CD4-positive, alpha-beta T cell treated with Interleukin-12 subunit alpha and Interleukin-12 subunit beta, for 1 hour (primary cell): ENCODE measurements around the gene GEN1.
"Not testable (repeated sequence)": the region's sequence is repeated elsewhere in the genome, so short reads cannot be mapped to it uniquely, and the experiment has no call there.

Source experiments
- DNase-seq: peaks from one replicate; pipeline ENCODE4 v3.0.0-alpha.2; 2020

Gene GEN1

GRCh38 chr2:17798338-17798737 is 44.4 kb downstream of the GEN1 start:
- no peak for DNase-seq

GRCh38 chr2:17799301-17800120 is 45.6 kb downstream of the GEN1 start:
- no peak for DNase-seq

DNA sequence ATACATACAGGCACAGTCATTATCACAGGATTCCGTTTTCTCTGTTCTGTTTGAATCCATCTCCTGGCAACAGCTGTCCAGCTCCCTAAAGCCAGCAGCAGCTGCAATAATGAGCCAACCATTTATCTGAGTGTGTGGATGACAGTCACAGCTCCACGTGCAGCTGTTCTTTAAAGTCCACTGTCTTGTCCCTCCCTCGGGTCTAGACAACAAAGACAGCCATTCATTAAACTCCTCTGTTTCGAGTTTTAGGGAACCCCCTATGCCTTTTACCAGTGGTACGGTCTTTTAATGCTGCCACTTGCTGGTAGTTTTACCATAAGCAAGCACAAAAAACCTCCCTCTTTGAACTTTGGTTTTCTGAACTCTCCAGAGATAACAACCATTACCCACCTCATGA is 46.3 kb downstream of the GEN1 start:
- no peak for DNase-seq

- no peak for DNase-seq
Measured at GRCh38 chr2:17800693-17801458, 46.9 kb downstream of the GEN1 start.

- DNase-seq: no peak
Measured at GRCh38 chr2:17803497-17803896, 49.6 kb downstream of the GEN1 start.

DNA sequence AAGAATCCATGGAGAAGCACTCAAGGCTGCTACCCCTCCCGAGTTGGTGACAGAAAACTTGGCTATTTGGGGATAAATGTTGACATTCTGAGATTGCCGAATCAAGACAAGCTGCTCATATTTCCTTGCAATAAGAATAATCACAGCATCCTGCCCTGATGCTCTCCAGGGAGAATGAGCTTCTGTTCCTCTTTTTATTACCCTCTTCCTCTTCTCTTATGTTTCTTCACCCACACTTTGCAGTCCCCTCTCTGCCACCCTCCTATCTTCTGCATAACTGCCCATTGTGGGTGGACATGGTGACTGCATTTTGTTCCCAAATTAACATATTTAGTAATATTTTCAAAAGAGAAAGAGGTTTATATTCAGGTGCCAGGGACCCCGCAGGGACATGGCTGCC is 50.4 kb downstream of the GEN1 start:
- DNase-seq: no peak

- DNase-seq: no peak
Measured at GRCh38 chr2:17805166-17805565, 51.2 kb downstream of the GEN1 start.

GRCh38 chr2:17805717-17806363 is 51.9 kb downstream of the GEN1 start:
- no peak for DNase-seq

DNA sequence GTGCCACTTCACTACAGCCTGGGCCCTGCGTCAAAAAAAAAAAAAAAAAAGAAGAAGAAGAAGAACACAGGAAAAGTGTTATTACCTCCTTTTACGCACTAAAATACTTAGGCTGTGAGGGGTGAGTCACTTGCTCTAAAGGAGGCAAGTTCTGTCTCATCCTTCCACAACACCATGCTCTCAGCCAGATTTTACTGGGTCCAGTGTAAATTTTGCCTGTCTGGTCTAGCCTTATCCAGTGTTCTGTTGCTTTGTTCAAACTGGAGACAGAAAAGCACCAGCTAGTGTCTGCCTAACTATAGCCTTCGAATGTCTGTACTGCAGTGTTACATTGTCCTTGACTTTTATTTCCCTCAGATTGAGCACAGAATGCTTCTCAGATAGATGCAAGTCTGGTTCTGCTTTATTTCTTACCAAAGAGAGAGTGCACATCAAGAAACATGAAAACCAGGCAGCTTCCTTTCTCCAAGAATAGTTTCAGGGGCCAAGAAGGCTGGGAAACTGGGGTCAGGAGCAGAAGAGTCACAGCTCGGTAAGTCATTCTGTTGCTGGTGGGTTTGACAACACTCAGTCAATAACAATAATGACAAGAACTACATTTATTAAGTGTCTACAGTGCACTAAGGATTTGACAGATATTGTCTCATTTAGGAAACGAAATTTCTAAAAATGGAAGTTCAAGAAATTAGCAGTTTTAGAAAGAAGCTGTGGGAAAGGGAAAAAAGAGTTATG is 59.2 kb downstream of the GEN1 start:
- no peak for DNase-seq

DNA sequence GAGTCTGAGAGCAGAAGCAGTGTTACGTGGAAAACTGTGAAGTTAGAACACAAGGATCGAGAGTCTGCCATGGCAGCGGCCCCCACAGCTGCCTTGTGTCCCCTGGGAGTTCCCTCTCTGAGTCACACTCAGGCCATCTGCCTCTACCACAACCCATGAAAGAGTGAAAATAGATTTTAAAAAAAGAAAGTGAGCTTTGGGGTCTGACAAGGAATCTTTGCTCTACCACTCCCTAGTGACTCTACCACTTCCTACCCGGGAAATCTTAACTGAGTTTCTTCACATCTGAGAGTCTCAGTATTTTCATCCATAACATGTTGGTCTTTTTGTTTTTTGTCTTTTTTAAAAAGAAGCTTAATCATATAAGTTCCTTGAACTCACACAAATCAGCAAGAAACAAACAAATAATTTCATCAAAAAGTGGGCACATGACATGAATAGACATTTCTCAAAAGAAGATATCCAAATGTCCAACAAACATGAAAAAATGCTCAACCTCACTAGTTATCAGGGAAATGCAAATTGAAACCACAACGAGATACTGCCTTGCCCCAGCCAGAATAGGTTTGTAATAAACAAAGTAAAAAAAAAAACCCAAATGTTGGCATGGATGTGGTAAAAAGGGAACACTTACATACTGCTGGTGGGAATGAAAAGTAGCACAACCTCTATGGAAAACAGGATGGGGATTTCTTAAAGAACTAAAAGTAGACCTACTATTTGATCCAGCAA is 60.0 kb downstream of the GEN1 start:
- DNase-seq: no peak

GRCh38 chr2:17814601-17815000 is 60.7 kb downstream of the GEN1 start:
- DNase-seq: no peak

GRCh38 chr2:17815468-17816184 is 61.7 kb downstream of the GEN1 start:
- DNase-seq: no peak

- no peak for DNase-seq
Measured at GRCh38 chr2:17816396-17817245, 62.7 kb downstream of the GEN1 start, which contains the start of gene MSGN1. TSS of gene MSGN1 (plus strand) at chr2:17816460. CDS start at chr2:17816519, 59 bp downstream.

- DNase-seq: no peak
Measured at GRCh38 chr2:17818235-17818815, 64.4 kb downstream of the GEN1 start.

DNA sequence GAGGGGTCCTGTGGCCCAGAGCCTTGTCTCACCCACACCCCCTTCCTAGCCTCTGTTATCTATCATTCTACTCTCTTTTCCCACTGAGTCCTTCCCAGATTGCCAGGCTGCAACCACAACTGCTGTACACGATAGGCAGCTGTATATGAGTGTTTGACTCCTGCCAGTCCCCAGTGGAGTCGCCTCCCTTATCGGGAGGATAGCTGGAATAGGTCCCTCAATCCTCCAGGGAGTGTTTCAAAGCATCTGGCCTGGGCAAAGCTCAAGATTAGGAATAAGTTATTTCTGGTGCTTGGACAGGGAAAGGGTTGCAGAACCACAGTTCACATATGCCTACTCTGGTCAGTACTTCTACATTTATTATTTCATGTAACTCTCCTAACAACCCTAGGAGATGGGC is 67.1 kb downstream of the GEN1 start:
- no peak for DNase-seq

DNA sequence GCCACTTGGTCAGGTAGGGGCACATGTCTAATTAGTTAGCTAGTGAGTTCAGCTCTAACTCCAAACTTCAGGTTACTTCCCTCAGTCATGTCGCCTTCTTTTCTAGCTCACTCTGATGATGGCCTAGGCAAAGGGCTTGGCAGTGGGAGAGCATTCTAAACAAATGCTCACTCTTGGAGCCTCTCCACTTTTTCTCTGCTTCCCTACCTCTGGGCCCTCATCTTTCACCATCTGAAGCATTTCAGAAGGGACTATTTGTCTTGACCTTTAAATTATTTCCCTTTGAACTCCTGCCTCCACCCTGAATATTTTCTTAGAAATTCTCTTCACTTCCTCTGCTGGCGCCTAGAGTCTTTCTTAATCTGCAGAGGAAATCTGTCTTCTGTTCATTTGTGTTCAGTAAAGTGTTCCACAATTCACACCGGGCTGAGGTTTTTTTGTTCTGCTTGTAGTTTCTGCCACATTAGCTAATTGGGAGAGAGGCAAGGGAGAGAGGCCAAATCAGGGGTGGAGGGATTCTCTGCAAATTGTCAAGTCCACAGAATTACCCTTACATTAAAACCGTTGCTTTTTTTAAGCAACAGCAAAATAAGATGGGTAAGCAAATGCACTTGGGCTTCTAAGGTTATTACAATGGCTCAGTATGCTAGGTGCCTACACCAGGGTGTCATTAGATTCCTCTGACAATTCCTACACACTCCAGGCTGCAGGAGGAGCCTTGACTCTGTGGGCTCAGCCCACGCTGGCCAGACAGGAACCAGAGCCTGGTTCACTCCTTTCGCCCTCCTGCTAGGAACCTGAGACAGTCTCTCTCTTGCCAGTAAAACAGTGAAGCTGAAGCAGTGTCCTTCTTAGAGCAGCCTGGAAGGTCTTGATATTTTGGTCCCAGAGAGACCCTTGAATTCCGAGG is 67.9 kb downstream of the GEN1 start:
- no peak for DNase-seq

DNA sequence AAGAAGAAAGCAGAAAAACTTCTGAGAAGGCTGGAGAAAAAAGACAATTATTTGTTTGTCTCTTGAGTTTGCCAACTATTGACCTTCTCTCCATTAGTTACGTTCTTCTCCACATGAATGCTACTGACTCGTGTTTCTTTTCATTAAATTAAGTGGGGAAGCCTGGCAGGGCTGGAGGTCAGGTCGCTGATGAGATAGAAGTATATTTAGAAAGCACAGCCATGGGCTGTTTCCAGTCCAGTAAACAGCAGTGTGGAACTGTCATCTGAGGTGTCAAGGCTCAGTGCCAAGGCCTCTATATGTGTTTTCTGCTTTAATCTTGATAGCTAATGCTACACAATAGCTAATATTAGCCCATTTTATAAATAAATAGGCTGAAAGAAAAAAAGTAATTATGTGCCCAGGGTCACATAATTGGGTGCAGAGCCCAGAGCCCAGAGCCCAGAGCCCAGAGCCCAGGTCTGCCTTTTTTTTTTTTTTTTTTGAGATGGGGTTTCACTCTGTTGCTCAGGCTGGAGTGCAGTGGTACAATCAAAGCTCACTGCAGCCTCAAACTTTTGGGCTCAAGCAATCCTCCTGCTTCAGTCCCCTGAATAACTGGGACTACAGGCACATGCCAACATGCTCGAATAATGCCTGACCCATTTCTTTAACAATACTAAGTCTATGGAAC is 68.6 kb downstream of the GEN1 start:
- no peak for DNase-seq

DNA sequence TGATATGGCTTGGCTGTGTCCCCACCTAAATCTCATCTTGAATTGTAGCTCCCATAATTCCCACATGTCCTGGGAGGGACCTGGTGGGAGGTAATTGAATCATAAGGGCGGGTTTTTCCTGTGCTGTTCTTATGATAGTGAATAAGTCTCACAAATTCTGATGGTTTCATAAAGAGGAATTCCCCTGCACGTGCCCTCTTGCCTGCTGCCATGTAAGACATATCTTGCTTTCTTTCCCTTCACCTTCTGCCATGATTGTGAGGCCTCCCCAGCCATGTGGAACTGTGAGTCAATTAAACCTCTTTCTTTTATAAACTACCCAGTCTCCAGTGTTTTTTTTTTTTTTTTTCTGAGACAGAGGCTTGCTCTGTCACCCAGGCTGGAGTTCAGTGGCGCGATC is 69.7 kb downstream of the GEN1 start:
- DNase-seq: not testable (repeated sequence)
